HG03571 (cell line): Measurements from ENCODE around the gene RRP1.

Experiments used
- ATAC-seq: cut with Tn5 transposase; IDR thresholded peaks from one replicate; pipeline ENCODE4 v1.9.1; 2021; ENCODE audit not compliant: unreplicated experiment

The RRP1 gene

DNA sequence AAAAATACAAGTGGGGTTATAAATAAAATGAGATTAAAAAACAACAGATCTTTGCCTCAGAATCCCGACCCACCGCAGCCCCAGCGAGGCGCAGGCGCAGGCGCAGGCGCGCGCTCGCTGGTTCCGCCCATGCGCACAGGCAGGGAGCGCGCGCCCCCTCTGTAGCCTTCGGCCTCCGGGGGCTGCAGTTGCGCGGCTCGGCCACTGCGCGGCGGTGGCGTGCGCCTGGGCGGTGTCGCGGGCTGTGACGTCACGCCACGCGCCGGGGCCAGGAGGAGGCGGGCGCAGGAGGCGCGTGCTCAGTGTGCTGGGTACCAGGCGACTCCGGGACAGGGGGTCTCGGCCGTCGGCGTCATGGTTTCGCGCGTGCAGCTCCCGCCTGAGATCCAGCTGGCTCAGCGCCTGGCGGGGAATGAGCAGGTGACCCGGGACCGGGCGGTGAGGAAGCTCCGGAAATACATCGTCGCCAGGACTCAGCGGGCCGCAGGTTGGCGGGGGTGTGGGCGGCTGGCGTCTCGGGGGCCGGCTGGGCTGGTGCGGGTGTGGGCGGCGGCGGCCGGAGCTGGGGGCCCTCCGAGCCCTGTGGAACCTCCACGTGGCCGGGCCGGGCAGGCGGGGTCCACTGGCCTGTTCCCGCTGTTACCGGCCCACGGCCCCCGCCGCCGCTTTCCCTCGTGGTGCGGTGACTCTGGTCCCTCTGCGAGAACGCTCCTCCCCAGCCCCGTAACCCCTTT, at the start of gene RRP1:
Gene RRP1, plus strand, starts transcription at position 302 of the 734 bp plus-strand sequence. Its CDS starts 53 bp downstream, at position 355.
- peak; percentile 77 for ATAC-seq

DNA sequence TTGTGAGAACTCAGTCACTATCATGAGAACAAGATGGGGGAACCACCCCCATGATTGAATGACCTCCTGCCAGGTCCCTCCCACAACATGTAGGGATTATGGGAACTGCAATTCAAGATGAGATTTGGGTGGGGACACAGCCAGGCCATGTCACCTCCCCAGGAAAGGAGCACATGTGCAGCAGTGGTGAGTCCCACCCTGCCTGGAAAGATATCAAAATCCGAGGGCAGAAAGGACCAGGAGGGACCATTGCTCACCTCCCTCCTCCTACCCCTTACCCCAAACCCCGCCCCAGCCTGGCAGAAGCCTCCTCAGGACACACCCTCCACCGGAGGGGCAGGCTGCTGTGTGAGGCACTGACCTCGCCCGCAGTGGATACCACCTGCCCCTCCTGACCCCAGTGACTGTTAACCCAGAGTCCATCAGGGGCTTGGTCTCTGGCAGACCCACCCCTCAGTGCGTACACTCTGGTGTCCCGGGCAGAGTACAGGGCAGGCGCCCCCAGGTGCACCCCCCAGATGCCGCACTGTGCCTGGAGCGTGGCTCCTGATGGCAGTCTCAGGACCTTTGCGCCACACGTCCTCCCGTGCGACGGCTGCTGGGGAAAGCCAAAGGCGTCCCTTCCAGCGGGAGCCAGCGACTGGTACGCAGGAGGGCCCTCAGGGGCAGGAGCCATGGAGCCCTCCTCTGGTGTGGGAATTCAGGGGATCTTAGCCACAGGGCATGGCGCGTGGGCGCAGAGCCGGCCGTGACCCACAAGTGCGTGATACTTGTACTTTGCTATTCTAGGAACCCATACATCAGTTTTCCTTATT, 49.5 kb upstream of the RRP1 start:
- ATAC-seq: no peak

DNA sequence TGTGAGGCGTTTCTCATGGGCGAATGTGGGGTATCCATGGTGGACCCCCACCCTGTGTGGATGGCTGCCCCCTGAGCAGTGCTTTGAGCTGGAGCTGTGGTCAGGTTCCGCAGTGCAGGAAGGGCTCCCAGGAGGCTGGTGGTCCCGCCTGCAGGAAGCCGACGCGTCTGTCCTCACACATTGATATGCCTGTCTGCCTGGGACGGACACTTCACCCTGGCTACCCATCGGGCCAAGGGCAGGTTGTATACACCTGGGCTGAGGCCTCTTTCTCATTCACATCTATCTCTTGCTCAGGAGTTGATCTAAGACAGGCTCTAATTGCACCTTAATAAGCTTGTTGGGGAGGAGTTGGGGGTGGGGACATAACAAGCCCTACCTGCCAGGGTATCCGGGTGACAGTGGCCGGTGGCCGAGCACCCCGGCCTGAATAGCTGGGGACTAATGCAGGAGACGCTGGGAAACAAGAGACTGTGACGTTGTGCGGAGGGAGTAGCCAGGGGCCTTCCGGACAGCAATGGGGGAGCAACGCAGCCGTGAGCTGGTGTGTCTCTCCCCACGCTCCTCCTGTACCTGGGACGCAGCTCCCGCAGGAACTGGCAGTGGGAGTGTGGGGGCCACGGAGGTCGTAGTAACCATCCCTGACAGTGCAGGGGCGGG, 48.8 kb upstream of the RRP1 start:
- no peak for ATAC-seq

GRCh38 chr21:43741423-43742096, 47.8 kb upstream of the RRP1 start:
- no peak for ATAC-seq

DNA sequence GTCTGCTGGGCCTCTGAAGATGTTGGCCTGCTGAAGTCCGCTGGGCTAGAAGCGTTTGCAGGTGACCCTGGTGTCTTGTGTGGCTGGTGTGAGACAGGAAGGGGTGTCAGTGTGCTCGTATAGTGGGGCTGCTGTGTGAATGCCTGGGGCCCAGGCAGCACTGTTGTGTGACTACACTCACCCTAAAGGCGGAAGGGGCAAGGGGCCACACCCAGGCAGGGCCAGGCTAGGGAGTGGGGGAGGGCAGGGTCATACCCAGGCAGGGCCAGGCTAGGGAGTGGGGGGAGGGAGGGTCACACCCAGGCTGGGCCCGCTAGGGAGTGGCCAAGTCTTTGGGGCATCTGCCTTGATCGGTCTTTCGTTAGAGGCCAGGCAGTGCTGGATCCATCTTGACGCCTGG, 45.4 kb upstream of the RRP1 start:
- ATAC-seq: no peak

GRCh38 chr21:43744725-43745124, 44.7 kb upstream of the RRP1 start:
- ATAC-seq: no peak

GRCh38 chr21:43745772-43746517, 43.4 kb upstream of the RRP1 start:
- ATAC-seq: no peak

- no peak for ATAC-seq
Observed at GRCh38 chr21:43748622-43749021, 40.8 kb upstream of the RRP1 start.

DNA sequence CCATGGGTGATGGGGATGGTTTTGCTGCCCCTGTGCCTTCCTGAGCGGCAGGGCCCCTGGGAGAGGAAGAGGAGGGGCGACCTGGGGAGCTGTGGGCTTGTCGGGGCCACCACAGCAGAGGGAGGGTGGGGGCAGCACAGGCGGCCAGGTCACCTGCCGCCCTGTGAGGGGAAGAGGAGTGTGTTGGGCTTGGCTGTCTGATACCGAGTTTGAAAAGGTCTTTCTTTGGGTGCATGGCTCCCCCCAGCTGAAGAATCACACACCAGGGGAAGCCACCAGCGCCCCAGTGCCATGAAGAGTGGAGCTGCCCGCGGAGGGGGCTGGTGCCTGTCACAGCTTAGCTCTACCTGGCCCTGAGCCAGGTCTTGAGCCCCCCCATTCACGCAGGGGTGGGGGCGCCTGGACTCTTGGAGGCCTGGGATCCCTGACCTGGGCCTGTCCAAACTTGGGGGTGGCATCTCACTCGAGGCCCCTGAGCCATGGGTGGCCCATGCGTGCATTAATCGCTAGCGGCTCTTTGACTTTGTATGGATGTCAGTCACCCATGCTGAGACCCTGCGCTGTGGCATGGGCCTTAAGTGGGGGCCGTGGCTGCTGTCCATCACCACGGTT, 39.6 kb upstream of the RRP1 start:
- ATAC-seq: no peak

- ATAC-seq: no peak
Observed at GRCh38 chr21:43750339-43751033, 38.9 kb upstream of the RRP1 start.

GRCh38 chr21:43751955-43752591, 37.3 kb upstream of the RRP1 start:
- ATAC-seq: no peak

GRCh38 chr21:43752758-43753438, 36.5 kb upstream of the RRP1 start:
- no peak for ATAC-seq

DNA sequence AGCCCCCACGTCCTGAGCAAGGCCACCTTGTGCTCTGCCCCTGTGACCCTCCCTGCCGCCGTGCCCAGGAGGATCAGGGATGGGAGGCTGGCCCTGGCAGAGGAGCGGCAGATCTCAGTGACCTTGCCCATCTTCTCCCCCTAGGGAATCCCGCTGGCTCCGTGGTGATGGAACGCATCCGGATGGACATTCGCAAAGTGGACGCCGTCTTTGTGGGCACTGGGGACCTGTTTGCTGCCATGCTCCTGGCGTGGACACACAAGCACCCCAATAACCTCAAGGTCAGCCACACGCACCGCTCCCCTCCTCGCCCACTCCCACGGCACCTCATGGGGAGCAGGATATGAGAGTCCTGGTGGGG, 36.0 kb upstream of the RRP1 start:
- ATAC-seq: no peak

DNA sequence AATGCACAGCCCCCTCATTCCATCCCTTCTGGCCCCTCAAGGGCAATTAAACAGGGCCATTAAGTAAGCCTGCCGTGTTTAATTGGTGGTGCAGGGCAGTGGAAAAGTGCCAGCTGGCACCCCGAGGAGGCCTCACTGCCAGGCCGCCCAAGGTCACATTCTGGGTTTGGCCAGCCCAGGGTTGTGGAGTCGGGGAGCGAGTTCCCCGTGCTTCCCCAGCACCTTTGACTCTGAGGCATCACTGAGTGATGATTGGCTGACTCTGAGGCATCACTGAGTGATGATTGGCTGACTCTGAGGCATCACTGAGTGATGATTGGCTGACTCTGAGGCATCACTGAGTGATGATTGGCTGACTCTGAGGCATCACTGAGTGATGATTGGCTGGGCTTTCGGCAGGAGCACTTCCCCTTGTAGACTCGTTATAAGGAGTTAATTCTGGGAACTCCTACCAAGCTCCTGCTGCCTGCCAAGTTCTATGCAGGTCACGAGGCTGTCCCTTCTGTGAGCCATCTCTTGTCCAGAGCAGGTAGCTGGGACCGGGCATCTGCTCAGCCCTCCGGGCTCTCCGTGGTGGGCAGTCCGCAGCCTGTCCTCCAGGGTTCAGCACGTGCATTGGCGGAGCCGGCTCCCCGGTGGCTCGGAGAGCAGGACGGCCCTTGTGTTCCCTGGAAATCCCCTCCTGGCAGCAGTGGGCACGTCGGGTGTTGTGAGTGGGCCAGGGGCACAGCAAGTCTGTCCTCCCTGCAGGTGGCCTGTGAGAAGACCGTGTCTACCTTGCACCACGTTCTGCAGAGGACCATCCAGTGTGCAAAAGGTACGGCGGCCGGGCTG, 34.2 kb upstream of the RRP1 start:
- ATAC-seq: no peak

DNA sequence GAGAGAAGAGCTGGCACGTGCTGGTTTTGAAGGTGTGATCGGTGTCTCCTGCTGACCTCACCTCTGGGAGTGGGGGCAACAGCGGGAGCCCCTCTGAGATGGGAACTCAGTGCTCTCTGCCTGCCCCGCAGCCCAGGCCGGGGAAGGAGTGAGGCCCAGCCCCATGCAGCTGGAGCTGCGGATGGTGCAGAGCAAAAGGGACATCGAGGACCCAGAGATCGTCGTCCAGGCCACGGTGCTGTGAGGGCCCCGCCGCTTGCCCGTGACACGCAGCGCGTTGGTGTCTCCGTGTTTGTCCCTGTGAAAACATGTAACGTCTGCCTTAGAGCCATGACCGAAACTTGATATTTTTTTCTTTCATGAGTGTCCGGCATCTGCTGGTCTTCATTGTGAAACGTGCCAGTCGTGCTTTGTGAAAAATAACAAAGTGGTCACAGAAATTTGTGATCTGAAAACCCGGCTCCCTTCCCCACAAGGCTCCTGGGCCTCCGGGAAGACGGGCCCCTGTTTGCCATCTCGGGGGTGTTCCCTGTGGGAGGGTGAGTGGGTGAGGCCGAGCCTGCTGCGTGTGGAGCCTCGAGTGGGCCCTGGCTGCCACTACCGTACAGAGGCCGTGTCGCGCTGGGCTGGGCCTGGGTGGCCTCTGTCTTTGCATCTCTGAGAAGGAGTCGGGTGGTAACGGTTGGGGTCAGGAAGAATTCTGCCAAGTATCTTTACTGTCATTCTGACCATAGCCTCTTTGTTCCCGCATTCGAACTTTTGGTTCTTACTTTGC, 33.4 kb upstream of the RRP1 start:
- no peak for ATAC-seq

- ATAC-seq: no peak
Observed at GRCh38 chr21:43757601-43758000, 31.8 kb upstream of the RRP1 start.

DNA sequence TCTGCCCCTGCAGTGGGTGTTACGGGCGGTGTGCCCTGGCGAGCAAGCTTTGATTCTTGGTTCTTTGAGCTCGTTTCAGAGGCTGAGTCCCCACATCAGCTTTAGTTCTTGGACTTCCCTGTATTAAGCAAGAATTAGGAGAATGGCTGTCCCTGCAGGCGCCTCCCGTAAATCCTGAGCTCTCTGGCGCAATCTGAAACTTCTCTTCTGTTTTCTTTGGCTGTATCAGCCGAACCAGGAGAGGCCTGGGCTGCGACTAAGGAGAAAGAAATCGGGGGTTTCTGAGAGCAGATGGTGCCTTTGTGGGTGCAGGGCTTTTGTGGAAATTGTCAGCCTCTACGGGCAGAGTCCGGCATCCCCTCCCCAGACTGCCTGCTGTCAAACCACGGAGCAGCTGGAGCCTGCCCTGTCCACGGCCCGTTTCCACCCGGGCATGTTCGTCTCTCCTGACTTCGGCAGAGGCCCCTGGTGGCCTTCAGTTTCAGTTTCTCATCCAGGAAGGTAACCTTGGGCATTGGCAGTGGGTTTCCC, 31.2 kb upstream of the RRP1 start:
- no peak for ATAC-seq
